RWPE2 (cell line): ENCODE results near the gene SRC.

ENCODE experiments used
- ATAC-seq: fragments of 200-7000 bp; cut with Tn5 transposase; 3 replicates; pipeline ENCODE4 v1.9.1; 2021; ENCODE audit warnings: low read depth
- DNase-seq: peaks from one replicate; pipeline ENCODE4 v3.0.0-alpha.2; 2020; ENCODE audit warnings: low spot score
- H3K27ac ChIP-seq: fragments of 450-650 bp; 2 replicates; pipeline ENCODE4 v1.5.1; 2017; ENCODE audit warnings: mild to moderate bottlenecking; ENCODE audit not compliant: poor library complexity, severe bottlenecking
- H3K27me3 ChIP-seq: fragments of 250-450 bp; sonication (Bioruptor Pico); 2 replicates; pipeline ENCODE4 v1.5.1; 2021; ENCODE audit warnings: mild to moderate bottlenecking, moderate library complexity; ENCODE audit not compliant: insufficient read depth, poor library complexity, severe bottlenecking
- H3K36me3 ChIP-seq: fragments of 250-450 bp; sonication (Bioruptor Pico); 2 replicates; pipeline ENCODE4 v1.5.1; 2020; ENCODE audit warnings: low read depth, mild to moderate bottlenecking, moderate library complexity
- H3K4me1 ChIP-seq: fragments of 250-450 bp; sonication (Bioruptor Pico); 2 replicates; pipeline ENCODE4 v1.5.1; 2021; ENCODE audit warnings: mild to moderate bottlenecking, moderate library complexity; ENCODE audit not compliant: insufficient read depth, poor library complexity, severe bottlenecking
- H3K4me3 ChIP-seq: fragments of 250-450 bp; sonication (Bioruptor Pico); 2 replicates; pipeline ENCODE4 v1.5.1; 2021; ENCODE audit warnings: mild to moderate bottlenecking, moderate library complexity; ENCODE audit not compliant: severe bottlenecking
- H3K9me3 ChIP-seq: fragments of 250-450 bp; sonication (Bioruptor Pico); 2 replicates; pipeline ENCODE4 v1.5.1; 2021; ENCODE audit warnings: mild to moderate bottlenecking, moderate library complexity; ENCODE audit not compliant: severe bottlenecking
- CTCF ChIP-seq: fragments of 450-650 bp; IDR thresholded peaks from one replicate; pipeline ENCODE4 v1.5.1; 2017; ENCODE audit warnings: mild to moderate bottlenecking, moderate library complexity; ENCODE audit not compliant: poor library complexity, severe bottlenecking

The SRC gene

GRCh38 chr20:37395410-37395797, 49.5 kb downstream of the SRC start:
- DNase-seq (peak; percentile 78), ATAC-seq (no peak)
- no peak for TF ChIP-seq CTCF
- peaks cover 14% of the 10 kb centered on the region for H3K4me1 ChIP-seq
- no peak overlapping the region for H3K4me3 ChIP-seq
- no peaks in the 10 kb centered on the region for H3K9me3 ChIP-seq
- H3K27ac ChIP-seq: peak overlapping the region; percentile 50
- no peaks in the 10 kb centered on the region for H3K27me3 ChIP-seq
- peaks cover 96% of the 10 kb centered on the region for H3K36me3 ChIP-seq

DNA sequence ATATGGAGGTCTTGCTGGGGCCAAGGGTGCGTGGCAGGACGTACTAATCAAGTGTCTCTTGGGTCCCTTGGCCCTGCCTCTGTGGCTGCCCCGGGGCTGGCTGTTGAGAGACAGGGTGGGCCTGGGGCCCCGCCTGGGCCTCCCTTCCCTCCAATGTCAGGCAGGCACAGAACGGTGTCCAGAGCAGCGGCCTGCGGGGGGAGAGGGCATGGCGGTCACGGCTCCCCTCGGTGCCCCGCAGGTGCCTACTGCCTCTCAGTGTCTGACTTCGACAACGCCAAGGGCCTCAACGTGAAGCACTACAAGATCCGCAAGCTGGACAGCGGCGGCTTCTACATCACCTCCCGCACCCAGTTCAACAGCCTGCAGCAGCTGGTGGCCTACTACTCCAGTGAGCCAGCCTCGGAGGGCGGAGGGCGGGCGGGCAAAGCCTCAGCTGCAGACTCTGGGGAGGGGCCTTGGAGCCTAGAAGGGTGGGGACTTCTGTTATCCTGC, 50.0 kb downstream of the SRC start:
- Histone ChIP-seq H3K36me3 (peaks cover 96% of the 10 kb centered on the region), H3K4me3 (no peak overlapping the region), H3K27me3 (no peaks in the 10 kb centered on the region), H3K4me1 (peaks cover 14% of the 10 kb centered on the region), H3K9me3 (no peaks in the 10 kb centered on the region), H3K27ac (peak overlapping the region; percentile 50)
- TF ChIP-seq CTCF: no peak
- DNase-seq (peak; percentile 85), ATAC-seq (no peak)

GRCh38 chr20:37396416-37397075, 50.6 kb downstream of the SRC start:
- Histone ChIP-seq H3K27ac (no peak overlapping the region), H3K36me3 (peaks cover 96% of the 10 kb centered on the region), H3K27me3 (no peaks in the 10 kb centered on the region), H3K9me3 (no peaks in the 10 kb centered on the region), H3K4me1 (peaks cover 14% of the 10 kb centered on the region), H3K4me3 (no peak overlapping the region)
- no peak for ATAC-seq
- no peak for TF ChIP-seq CTCF
- peak; percentile 83 for DNase-seq

DNA sequence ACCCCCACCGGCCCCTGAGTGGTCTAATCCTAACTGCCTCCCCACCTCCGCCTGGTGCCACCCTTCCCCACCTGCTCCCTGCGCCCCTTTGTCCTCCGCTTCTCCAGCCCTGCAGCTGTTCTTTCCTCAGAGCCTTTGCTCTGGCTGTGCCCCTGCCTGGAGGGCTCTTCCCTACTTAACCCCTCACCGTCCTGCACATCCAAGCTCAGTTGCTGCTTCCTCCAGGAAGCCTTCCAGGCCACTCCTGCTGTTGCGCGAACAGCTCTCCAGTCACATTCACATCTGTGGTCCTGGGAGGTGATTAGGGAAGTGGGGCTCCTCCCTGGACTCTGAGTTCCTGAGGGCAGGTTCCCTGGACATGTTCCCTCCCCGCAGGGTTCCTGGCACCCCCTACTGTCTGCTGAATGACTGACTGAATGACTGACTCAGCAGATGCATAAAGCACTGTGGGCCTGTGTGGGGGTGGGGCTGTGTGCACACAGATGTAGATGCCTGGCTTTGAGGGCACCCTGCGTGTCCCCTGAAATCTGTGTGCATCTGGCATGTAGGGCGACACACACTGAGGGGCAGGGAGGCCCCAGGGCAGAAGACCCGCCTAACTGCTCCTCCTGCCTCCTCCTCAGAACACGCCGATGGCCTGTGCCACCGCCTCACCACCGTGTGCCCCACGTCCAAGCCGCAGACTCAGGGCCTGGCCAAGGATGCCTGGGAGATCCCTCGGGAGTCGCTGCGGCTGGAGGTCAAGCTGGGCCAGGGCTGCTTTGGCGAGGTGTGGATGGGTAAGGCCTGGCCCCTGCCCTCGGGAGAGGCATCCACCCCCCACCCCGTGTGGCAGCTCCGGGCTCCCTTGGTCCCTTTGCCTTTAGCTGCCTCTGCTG, 51.4 kb downstream of the SRC start:
- Histone ChIP-seq H3K9me3 (no peaks in the 10 kb centered on the region), H3K27me3 (no peaks in the 10 kb centered on the region), H3K27ac (no peak overlapping the region), H3K4me3 (no peak overlapping the region), H3K36me3 (peaks cover 96% of the 10 kb centered on the region), H3K4me1 (peaks cover 14% of the 10 kb centered on the region)
- ATAC-seq (peak; percentile 5; the same call in 1 of the 3 replicates), DNase-seq (no peak)
- peak; percentile 43 for TF ChIP-seq CTCF
